B cell (primary cell): Measurements from ENCODE around the gene PPP5C.

ENCODE experiments used
- CTCF ChIP-seq: fragments of 200-600 bp; IDR thresholded peaks from one replicate; pipeline ENCODE4 v1.8.0; 2022; ENCODE audit warnings: antibody characterized with exemption, mild to moderate bottlenecking
- EZH2 ChIP-seq: IDR thresholded peaks from 2 replicates; pipeline ENCODE4 v1.6.1; 2012; ENCODE audit warnings: borderline replicate concordance, low read depth, mild to moderate bottlenecking, moderate library complexity, low read length; ENCODE audit not compliant: insufficient read depth, poor library complexity, severe bottlenecking

DNA sequence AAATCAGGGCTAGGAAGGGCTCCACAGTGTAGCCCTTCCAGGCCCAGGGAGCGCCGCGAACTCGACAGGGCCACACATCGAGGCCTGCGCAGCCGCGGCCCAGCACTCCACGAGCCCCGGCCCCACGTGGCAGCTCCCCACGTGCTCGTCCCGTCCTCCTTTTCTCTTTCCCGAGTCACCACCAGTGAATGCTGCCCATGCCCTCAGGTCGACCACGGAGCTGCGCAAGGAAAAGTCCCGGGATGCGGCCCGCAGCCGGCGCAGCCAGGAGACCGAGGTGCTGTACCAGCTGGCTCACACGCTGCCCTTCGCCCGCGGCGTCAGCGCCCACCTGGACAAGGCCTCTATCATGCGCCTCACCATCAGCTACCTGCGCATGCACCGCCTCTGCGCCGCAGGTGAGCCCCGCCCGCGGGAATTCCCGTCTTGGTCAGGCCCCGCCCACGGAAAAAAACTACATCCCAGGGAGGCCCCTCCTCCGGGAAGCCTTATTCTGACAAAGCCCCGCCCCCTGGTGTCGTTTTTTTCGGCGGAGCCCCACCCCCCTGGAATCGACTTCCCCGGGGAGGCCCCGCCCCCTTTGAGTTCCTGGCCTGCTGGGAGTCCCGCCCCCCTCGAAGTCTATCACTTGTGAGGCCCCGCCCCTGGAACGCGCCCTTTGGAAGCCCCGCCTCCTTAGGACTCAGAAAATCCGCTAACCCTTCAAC, 43.0 kb upstream of the PPP5C start:
- TF ChIP-seq EZH2 (no peak), CTCF (no peak)
